Chondrocyte (in vitro differentiated cells): ENCODE measurements around the gene OR2W3. TPM values are rescaled to one million over a fixed set of nuclear protein-coding genes. Genes with fewer than 3 reads are reported as not detected.
"Not testable (repeated sequence)": the region's sequence is repeated elsewhere in the genome, so short reads cannot be mapped to it uniquely, and the experiment has no call there.

Experiments used
- DNase-seq: peaks from one replicate; pipeline ENCODE4 v3.0.0; 2021; ENCODE audit warnings: mixed read lengths, low spot score
- H3K27ac Mint-ChIP-seq: one replicate; pipeline ENCODE4 v1.8.0; 2021; ENCODE audit warnings: mild to moderate bottlenecking, moderate library complexity, mixed read lengths; ENCODE audit not compliant: unreplicated experiment
- H3K27me3 Mint-ChIP-seq: 2 replicates; pipeline ENCODE4 v1.8.0; 2021; ENCODE audit warnings: low read depth, mixed read lengths
- H3K36me3 Mint-ChIP-seq: 2 replicates; pipeline ENCODE4 v1.8.0; 2021; ENCODE audit warnings: low read depth, mixed read lengths
- H3K4me1 Mint-ChIP-seq: 2 replicates; pipeline ENCODE4 v1.8.0; 2021; ENCODE audit warnings: low read depth, mild to moderate bottlenecking, mixed read lengths
- H3K4me3 Mint-ChIP-seq: one replicate; pipeline ENCODE4 v1.8.0; 2021; ENCODE audit warnings: mild to moderate bottlenecking, moderate library complexity, mixed read lengths; ENCODE audit not compliant: unreplicated experiment
- H3K9me3 Mint-ChIP-seq: 2 replicates; pipeline ENCODE4 v1.8.0; 2021; ENCODE audit warnings: low read depth, mixed read lengths
- CTCF ChIP-seq: fragments of 200-600 bp; sonication (generic); IDR thresholded peaks from 2 replicates; pipeline ENCODE4 v1.5.0; 2021; ENCODE audit warnings: antibody characterized with exemption, mild to moderate bottlenecking, moderate library complexity
- total RNA-seq: library from RNA; stranded (reverse); gene quantifications from 3 replicates; pipeline ENCODE4 v1.2.1, GENCODE V29; 2021

Gene OR2W3
- total RNA-seq, 1 donor from 2014 or later, result not detected

DNA sequence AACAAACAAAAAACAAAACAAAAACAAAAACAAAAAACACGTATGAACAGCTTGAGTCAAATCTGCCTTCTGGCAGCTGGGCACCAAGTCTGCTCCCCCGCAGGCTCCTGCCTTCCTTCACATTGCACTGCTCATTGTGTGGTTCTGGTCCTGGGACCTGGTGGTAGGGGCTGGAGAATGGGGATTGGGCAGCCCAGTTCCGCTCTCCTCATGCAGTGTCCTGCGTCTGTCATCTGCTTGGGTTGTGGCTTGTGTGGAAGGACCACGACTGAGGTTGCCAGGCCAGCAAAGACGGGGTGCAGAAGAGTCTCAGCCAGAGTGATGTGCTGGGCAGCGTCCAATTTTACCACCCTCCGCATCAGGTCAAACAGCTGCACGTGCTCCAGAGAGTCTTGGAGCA lies 40.4 kb downstream of the OR2W3 start:
- no peak for DNase-seq
- Mint-ChIP-seq H3K9me3 (peaks cover 13% of the 10 kb centered on the region), H3K27ac (no peak overlapping the region), H3K4me3 (no peak overlapping the region), H3K27me3 (peaks cover 2% of the 10 kb centered on the region), H3K4me1 (no peaks in the 10 kb centered on the region), H3K36me3 (no peaks in the 10 kb centered on the region)
- TF ChIP-seq CTCF, result no peak

GRCh38 chr1:247936415-247936814 lies 41.0 kb downstream of the OR2W3 start:
- Mint-ChIP-seq H3K27me3 (peaks cover 2% of the 10 kb centered on the region), H3K4me3 (no peak overlapping the region), H3K27ac (no peak overlapping the region), H3K4me1 (no peaks in the 10 kb centered on the region), H3K36me3 (no peaks in the 10 kb centered on the region), H3K9me3 (peaks cover 11% of the 10 kb centered on the region)
- peak; percentile 73 for DNase-seq
- no peak for TF ChIP-seq CTCF

GRCh38 chr1:247936965-247937734 lies 41.8 kb downstream of the OR2W3 start:
- H3K27ac Mint-ChIP-seq, H3K27me3 Mint-ChIP-seq, H3K4me1 Mint-ChIP-seq, H3K9me3 Mint-ChIP-seq, H3K36me3 Mint-ChIP-seq: not testable (repeated sequence)
- peak; percentile 89 for DNase-seq
- peak overlapping the region; percentile 54 for H3K4me3 Mint-ChIP-seq
- peak; percentile 68 for TF ChIP-seq CTCF

DNA sequence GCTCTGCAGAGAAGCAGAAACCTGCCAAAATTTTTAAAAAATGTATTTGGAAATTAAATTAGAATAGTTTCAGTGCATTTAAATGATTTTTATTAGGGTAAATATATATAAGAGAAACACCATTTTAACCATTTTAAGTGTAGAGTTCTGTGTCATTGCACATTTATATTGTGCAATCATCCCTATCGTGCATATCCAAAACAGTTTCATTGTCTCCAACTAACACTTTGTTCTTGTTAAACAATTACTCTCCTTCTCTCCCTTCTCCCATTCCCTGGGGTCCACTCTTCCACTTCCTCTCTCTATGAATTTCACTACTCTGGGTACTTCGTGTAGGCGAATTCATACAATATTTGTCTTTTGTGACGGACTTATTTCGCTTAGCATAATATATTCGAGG lies 47.2 kb downstream of the OR2W3 start:
- TF ChIP-seq CTCF, result no peak
- no peak for DNase-seq
- Mint-ChIP-seq H3K36me3 (no peaks in the 10 kb centered on the region), H3K4me1 (no peaks in the 10 kb centered on the region), H3K27me3 (no peaks in the 10 kb centered on the region), H3K4me3 (no peak overlapping the region), H3K9me3 (peaks cover 28% of the 10 kb centered on the region), H3K27ac (no peak overlapping the region)

Other genes with a start within 250 kb of the OR2W3 start
- not detected in 3 replicates for gene OR13G1, start 215.8 kb upstream of the OR2W3 start, total RNA-seq
- not detected in 3 replicates for gene OR6F1, start 178.9 kb upstream of the OR2W3 start, total RNA-seq
- gene OR14K1, start 157.0 kb upstream of the OR2W3 start, total RNA-seq, result not detected in 3 replicates
- gene OR14A2, start 147.4 kb upstream of the OR2W3 start, total RNA-seq, result not detected in 3 replicates
- gene OR1C1, start 135.0 kb upstream of the OR2W3 start, total RNA-seq, result not detected in 3 replicates
- not detected in 3 replicates for gene OR14A16, start 71.5 kb upstream of the OR2W3 start, total RNA-seq
- not detected in 3 replicates for gene OR11L1, start 53.7 kb upstream of the OR2W3 start, total RNA-seq
- 0.41 to 1.7 TPM (median 0.70 TPM) in 3 replicates for gene TRIM58, start 38.4 kb upstream of the OR2W3 start, total RNA-seq
- not detected in 3 replicates for gene OR2T8, start 24.7 kb downstream of the OR2W3 start, total RNA-seq
- gene OR2AJ1, start 29.3 kb downstream of the OR2W3 start, total RNA-seq, result not detected in 3 replicates
- not detected in 3 replicates for gene OR2L8, start 53.3 kb downstream of the OR2W3 start, total RNA-seq
- gene OR2AK2, start 69.6 kb downstream of the OR2W3 start, total RNA-seq, result not detected in 3 replicates
- gene OR2L5, start 118.1 kb downstream of the OR2W3 start, total RNA-seq, result not detected in 3 replicates
- gene OR2L2, start 134.5 kb downstream of the OR2W3 start, total RNA-seq, result 0.07 TPM in 1 of 3 replicates, not detected in the others
- gene OR2L3, start 151.2 kb downstream of the OR2W3 start, total RNA-seq, result not detected in 3 replicates
- gene OR2L13, start 199.6 kb downstream of the OR2W3 start, total RNA-seq, result not detected in 3 replicates
- not detected in 3 replicates for gene OR2M5, start 249.6 kb downstream of the OR2W3 start, total RNA-seq